ENCODE measurements around the gene TMEM123.

TMEM123 gene

DNA sequence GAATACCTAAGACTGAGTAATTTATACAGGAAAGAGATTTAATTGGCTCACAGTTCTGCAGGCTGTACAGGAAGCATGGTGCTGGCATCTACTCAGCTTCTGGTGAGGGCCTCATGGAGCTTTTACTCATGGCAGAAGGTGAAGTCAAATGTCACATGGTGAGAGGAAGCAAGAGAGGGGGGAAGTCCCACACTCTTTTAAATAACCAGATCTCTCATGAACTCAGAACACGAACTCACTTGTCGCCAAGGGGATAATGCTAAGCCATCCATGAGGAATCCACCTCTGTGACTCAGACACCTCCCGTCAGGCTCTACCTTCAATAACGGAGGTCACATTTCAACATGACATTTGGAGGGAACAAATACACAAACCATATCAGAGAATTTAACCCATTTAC is 63.3 kb downstream of the TMEM123 start:
- Histone ChIP-seq H3K27ac (replicated peaks; ENCODE audit: low read length) (no peak overlapping the region), H2AK5ac (ENCODE audit: low read depth, low read length) (no peak overlapping the region), H3K4ac (ENCODE audit: low read length) (no peak overlapping the region), H3K23ac (ENCODE audit: low read depth, low read length, poor library complexity) (no peak overlapping the region), H3K79me1 (ENCODE audit: low read depth, low read length) (no peaks in the 10 kb centered on the region), H2BK120ac (ENCODE audit: low read depth, low read length) (no peak overlapping the region), H3K4me1 (ENCODE audit: control insufficient read depth in 2 of 2, insufficient read depth in 1 of 2, low read depth in 1 of 2, low read length in 2 of 2) (peaks cover 0 to 6% of the 10 kb centered on the region in 2 donors), H4K8ac (ENCODE audit: low read depth, low read length) (no peak overlapping the region), H2BK5ac (ENCODE audit: low read length) (no peak overlapping the region), H4K91ac (ENCODE audit: low read depth, low read length, poor library complexity) (no peak overlapping the region), H3K27me3 (ENCODE audit: control insufficient read depth in 3 of 3, insufficient read depth in 3 of 3, low read depth in 1 of 3, low read length in 3 of 3) (no peaks in the 10 kb centered on the region), H3K36me3 (replicated peaks in 1 of 2; ENCODE audit: control insufficient read depth in 2 of 2, insufficient read depth in 2 of 2, low read length in 2 of 2) (peaks cover 12 to 79% of the 10 kb centered on the region in 2 donors), H3K9me3 (replicated peaks in 1 of 2; ENCODE audit: control insufficient read depth in 2 of 2, insufficient read depth in 1 of 2, low read depth in 1 of 2, low read length in 2 of 2) (peaks cover 1 to 4% of the 10 kb centered on the region in 2 donors), H2BK12ac (ENCODE audit: low read length) (no peak overlapping the region), H2AFZ (ENCODE audit: low read length) (no peak overlapping the region), H3K9ac (ENCODE audit: low read depth, low read length, poor library complexity) (no peak overlapping the region), H2BK15ac (ENCODE audit: low read length) (no peak overlapping the region), H3K18ac (ENCODE audit: low read length) (no peak overlapping the region), H3K4me2 (ENCODE audit: insufficient read depth, low read length, poor library complexity, severe bottlenecking) (no peak overlapping the region), H3K14ac (ENCODE audit: low read length) (no peak overlapping the region), H3K4me3 (ENCODE audit: low read length in 2 of 2) (no peak overlapping the region)
- DNase-seq (ENCODE audit: low spot score), result no peak
- no CpG with 5 or more reads among the region's 4 CpGs for WGBS, 2 donors (ENCODE audit: extremely low coverage in 2 of 2, insufficient read length in 2 of 2, insufficient replicate concordance in 1 of 2)

DNA sequence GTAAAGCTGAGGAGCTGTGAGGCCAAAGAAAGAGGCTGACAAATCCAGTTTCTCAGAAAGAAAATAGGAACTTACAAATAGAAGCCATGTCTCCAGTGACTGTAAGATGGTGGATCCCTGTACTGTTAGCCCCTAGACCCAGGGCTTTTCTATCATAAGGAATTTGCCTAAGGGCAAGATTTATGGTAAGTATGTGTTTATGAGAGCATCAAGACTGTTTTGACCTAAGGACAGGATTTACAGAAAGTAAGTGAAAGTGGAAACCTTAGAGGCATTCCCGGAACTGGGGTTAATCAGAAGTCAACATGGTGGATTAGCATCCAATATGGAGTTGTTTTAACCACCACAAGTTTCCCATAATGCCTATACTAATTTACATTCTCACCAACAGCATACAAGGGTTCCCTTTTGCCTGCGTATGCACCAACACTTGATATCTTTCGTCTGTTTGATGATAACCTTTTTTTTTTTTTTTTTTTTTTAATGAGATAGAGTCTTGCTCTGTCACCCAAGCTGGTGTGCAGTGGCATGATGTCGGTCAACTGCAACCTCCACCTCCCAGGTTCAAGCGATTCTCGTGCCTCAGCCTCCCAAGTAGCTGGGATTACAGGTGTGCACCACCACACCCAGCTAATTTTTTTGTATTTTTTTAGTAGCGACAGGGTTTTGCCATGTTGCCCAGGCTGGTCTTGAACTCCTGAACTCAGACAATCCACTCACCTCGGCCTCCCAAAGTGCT is 65.4 kb downstream of the TMEM123 start:
- Histone ChIP-seq H2AFZ (ENCODE audit: low read length) (no peak overlapping the region), H2BK12ac (ENCODE audit: low read length) (no peak overlapping the region), H2BK15ac (ENCODE audit: low read length) (no peak overlapping the region), H3K4me3 (ENCODE audit: low read length in 2 of 2) (no peak overlapping the region), H3K4me1 (ENCODE audit: control insufficient read depth in 2 of 2, insufficient read depth in 1 of 2, low read depth in 1 of 2, low read length in 2 of 2) (peaks cover 0 to 6% of the 10 kb centered on the region in 2 donors), H3K4me2 (ENCODE audit: insufficient read depth, low read length, poor library complexity, severe bottlenecking) (no peak overlapping the region), H3K23ac (ENCODE audit: low read depth, low read length, poor library complexity) (no peak overlapping the region), H3K9ac (ENCODE audit: low read depth, low read length, poor library complexity) (no peak overlapping the region), H4K8ac (ENCODE audit: low read depth, low read length) (no peak overlapping the region), H3K9me3 (replicated peaks in 1 of 2; ENCODE audit: control insufficient read depth in 2 of 2, insufficient read depth in 1 of 2, low read depth in 1 of 2, low read length in 2 of 2) (peaks cover 0 to 4% of the 10 kb centered on the region in 2 donors), H3K27ac (replicated peaks; ENCODE audit: low read length) (no peak overlapping the region), H3K4ac (ENCODE audit: low read length) (no peak overlapping the region), H3K27me3 (ENCODE audit: control insufficient read depth in 3 of 3, insufficient read depth in 3 of 3, low read depth in 1 of 3, low read length in 3 of 3) (no peaks in the 10 kb centered on the region), H3K14ac (ENCODE audit: low read length) (no peak overlapping the region), H2AK5ac (ENCODE audit: low read depth, low read length) (no peak overlapping the region), H3K79me1 (ENCODE audit: low read depth, low read length) (no peaks in the 10 kb centered on the region), H2BK120ac (ENCODE audit: low read depth, low read length) (no peak overlapping the region), H3K18ac (ENCODE audit: low read length) (no peak overlapping the region), H4K91ac (ENCODE audit: low read depth, low read length, poor library complexity) (no peak overlapping the region), H2BK5ac (ENCODE audit: low read length) (no peak overlapping the region), H3K36me3 (replicated peaks in 1 of 2; ENCODE audit: control insufficient read depth in 2 of 2, insufficient read depth in 2 of 2, low read length in 2 of 2) (peaks cover 4 to 71% of the 10 kb centered on the region in 2 donors)
- WGBS, 2 donors (ENCODE audit: extremely low coverage in 2 of 2, insufficient read length in 2 of 2, insufficient replicate concordance in 1 of 2), result no CpG with 5 or more reads among the region's 8 CpGs
- DNase-seq (ENCODE audit: low spot score), result no peak

DNA sequence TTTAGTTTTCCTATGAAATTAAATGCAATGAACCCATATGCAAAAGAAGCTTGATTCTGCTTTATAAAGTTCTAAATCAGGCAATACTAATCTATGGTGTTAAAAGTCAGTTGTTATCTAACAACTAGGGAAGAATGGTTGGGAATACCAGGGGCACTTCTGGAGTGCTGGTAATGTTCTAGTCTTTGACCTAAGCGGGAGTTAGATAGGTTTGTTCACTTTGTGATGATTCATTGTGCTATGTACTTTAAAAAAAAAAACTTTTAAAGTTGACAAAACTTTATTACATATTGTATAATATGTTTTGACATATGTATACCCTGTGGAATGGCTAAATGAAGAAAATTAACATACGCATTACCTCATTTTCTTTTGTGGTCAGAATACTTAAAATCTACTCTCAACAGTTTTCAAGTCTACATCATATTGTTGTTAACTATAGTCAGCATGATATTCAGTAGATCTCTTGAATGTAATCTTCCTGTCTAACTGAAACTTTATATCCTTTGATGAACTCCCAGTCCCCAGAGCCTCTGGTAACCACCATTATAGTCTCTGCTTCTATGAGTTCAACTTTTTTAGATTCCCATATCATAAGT is 66.3 kb downstream of the TMEM123 start:
- Histone ChIP-seq H4K8ac (ENCODE audit: low read depth, low read length) (no peak overlapping the region), H3K9me3 (replicated peaks in 1 of 2; ENCODE audit: control insufficient read depth in 2 of 2, insufficient read depth in 1 of 2, low read depth in 1 of 2, low read length in 2 of 2) (peaks cover 0 to 4% of the 10 kb centered on the region in 2 donors), H3K4ac (ENCODE audit: low read length) (no peak overlapping the region), H3K36me3 (replicated peaks in 1 of 2; ENCODE audit: control insufficient read depth in 2 of 2, insufficient read depth in 2 of 2, low read length in 2 of 2) (peaks cover 2 to 71% of the 10 kb centered on the region in 2 donors), H3K9ac (ENCODE audit: low read depth, low read length, poor library complexity) (no peak overlapping the region), H3K4me1 (ENCODE audit: control insufficient read depth in 2 of 2, insufficient read depth in 1 of 2, low read depth in 1 of 2, low read length in 2 of 2) (peaks cover 0 to 6% of the 10 kb centered on the region in 2 donors), H3K79me1 (ENCODE audit: low read depth, low read length) (no peaks in the 10 kb centered on the region), H3K18ac (ENCODE audit: low read length) (no peak overlapping the region), H3K4me3 (ENCODE audit: low read length in 2 of 2) (no peak overlapping the region), H2AFZ (ENCODE audit: low read length) (no peak overlapping the region), H3K27ac (replicated peaks; ENCODE audit: low read length) (no peak overlapping the region), H3K23ac (ENCODE audit: low read depth, low read length, poor library complexity) (no peak overlapping the region), H2BK120ac (ENCODE audit: low read depth, low read length) (no peak overlapping the region), H3K14ac (ENCODE audit: low read length) (no peak overlapping the region), H2AK5ac (ENCODE audit: low read depth, low read length) (no peak overlapping the region), H4K91ac (ENCODE audit: low read depth, low read length, poor library complexity) (no peak overlapping the region), H3K27me3 (ENCODE audit: control insufficient read depth in 3 of 3, insufficient read depth in 3 of 3, low read depth in 1 of 3, low read length in 3 of 3) (no peaks in the 10 kb centered on the region), H2BK5ac (ENCODE audit: low read length) (no peak overlapping the region), H2BK15ac (ENCODE audit: low read length) (no peak overlapping the region), H3K4me2 (ENCODE audit: insufficient read depth, low read length, poor library complexity, severe bottlenecking) (no peak overlapping the region), H2BK12ac (ENCODE audit: low read length) (no peak overlapping the region)
- no CpG with 5 or more reads among the region's 2 CpGs for WGBS, 2 donors (ENCODE audit: extremely low coverage in 2 of 2, insufficient read length in 2 of 2, insufficient replicate concordance in 1 of 2)
- DNase-seq (ENCODE audit: low spot score), result no peak
